ENCODE measurements around the gene PTH2R.
"Not testable (repeated sequence)": the region's sequence is repeated elsewhere in the genome, so short reads cannot be mapped to it uniquely, and the experiment has no call there.

GRCh38 chr2:208505365-208505764 is 98.8 kb downstream of the PTH2R start:
- TF ChIP-seq, protein P1, sequence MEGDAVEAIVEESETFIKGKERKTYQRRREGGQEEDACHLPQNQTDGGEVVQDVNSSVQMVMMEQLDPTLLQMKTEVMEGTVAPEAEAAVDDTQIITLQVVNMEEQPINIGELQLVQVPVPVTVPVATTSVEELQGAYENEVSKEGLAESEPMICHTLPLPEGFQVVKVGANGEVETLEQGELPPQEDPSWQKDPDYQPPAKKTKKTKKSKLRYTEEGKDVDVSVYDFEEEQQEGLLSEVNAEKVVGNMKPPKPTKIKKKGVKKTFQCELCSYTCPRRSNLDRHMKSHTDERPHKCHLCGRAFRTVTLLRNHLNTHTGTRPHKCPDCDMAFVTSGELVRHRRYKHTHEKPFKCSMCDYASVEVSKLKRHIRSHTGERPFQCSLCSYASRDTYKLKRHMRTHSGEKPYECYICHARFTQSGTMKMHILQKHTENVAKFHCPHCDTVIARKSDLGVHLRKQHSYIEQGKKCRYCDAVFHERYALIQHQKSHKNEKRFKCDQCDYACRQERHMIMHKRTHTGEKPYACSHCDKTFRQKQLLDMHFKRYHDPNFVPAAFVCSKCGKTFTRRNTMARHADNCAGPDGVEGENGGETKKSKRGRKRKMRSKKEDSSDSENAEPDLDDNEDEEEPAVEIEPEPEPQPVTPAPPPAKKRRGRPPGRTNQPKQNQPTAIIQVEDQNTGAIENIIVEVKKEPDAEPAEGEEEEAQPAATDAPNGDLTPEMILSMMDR (conservative IDR thresholded peaks at IDR 0.05), result not testable (repeated sequence)
- not testable (repeated sequence) for TF ChIP-seq ZFX (IDR thresholded peaks at IDR 0.05)

All from C4-2B (cell line).